Measurements from ENCODE around the gene KRTAP9-6.
"Not testable (repeated sequence)": the region's sequence is repeated elsewhere in the genome, so short reads cannot be mapped to it uniquely, and the experiment has no call there.

The KRTAP9-6 gene, protein sequence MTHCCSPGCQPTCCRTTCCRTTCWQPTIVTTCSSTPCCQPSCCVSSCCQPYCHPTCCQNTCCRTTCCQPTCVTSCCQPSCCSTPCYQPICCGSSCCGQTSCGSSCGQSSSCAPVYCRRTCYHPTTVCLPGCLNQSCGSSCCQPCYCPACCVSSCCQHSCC

DNA sequence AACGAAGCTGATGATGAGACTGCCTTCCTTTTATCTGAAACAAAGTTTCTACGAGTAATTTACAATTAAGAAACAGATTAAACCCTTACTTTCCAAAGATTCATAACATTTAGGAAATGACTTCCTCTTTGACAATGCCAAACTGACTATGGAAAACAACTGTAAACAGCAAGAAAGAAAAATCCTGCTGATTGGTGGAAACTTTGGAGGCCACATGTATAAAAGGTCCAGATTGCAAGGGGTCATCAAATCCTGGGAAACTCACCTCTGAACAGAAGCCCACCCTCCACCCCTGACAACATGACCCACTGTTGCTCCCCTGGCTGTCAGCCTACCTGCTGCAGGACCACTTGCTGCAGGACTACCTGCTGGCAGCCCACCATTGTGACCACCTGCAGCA lies at the start of gene KRTAP9-6:
KRTAP9-6 (plus strand) TSS at position 301 of the 400 bp plus-strand sequence; CDS start at position 301, 0 bp downstream.
- peak; percentile 8 for DNase-seq

DNA sequence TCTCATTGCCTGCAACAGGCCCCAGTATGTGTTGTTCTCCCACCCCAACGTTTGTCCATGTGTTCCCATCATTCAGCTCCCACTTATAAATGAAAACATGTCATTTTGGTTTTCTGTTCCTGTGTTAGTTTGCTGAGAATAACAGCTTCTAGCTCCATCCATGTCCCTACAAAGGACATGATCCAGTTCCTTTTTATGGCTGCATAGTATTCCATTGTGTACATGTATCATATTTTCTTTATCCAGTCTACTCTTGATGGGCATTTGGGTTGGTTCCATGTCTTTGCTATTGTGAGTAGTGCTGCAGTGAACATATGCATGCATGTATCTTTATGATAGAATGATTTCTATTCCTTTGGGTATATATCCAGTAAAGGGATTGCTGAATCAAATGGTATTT lies 49.5 kb upstream of the KRTAP9-6 start:
- no peak for DNase-seq

DNA sequence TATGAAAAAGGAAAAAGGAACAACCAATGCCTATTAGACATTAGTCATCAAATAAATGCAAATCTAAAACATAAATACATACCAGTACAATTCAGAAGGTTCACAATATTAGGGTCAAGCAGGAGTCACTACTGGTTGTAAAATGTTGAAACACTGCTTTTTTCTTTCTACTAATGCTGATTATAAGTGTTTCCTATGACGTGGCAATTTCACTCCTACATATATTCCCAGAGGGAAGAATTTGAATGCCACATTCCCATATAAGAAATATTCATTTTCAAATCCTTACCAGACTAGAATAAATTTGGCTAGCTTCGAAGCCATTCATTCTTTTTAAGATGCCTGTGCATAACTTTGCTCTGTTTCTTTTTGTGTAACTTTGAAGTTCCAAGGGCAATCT lies 41.4 kb upstream of the KRTAP9-6 start:
- no peak for DNase-seq

DNA sequence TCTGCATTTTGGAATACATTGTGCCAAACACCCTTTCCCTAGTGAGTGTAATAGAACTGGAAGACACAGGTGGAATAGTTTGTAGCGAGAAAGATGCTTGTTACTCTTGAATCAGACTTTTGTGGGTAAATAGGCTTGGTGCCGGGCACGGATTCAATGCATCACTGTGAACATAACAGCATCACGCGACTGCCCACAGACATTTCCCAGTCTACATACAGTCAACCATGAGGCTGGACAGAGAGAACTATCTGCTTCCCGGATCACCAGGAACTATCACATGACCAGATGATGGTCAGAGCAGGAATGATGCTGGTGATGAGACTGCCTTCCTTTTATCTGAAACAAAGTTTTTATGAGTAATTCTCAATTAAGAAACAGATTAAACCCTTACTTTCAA lies 39.1 kb upstream of the KRTAP9-6 start:
- no peak for DNase-seq

DNA sequence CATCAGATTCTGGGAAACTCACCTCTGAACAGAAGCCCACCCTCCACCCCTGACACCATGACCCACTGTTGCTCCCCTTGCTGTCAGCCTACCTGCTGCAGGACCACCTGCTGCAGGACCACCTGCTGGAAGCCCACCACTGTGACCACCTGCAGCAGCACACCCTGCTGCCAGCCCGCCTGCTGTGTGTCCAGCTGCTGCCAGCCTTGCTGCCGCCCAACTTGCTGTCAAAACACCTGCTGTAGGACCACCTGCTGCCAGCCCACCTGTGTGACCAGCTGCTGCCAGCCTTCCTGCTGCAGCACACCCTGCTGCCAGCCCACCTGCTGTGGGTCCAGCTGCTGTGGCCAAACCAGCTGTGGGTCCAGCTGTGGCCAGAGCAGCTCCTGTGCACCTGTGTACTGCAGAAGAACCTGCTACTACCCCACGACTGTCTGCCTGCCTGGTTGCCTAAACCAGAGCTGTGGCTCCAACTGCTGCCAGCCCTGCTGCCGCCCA lies 38.5 kb upstream of the KRTAP9-6 start, which contains the start of gene KRTAP9-2:
KRTAP9-2 (plus strand) TSS at position 51 of the 498 bp plus-strand sequence; CDS start at position 58, 7 bp downstream.
- not testable (repeated sequence) for DNase-seq

DNA sequence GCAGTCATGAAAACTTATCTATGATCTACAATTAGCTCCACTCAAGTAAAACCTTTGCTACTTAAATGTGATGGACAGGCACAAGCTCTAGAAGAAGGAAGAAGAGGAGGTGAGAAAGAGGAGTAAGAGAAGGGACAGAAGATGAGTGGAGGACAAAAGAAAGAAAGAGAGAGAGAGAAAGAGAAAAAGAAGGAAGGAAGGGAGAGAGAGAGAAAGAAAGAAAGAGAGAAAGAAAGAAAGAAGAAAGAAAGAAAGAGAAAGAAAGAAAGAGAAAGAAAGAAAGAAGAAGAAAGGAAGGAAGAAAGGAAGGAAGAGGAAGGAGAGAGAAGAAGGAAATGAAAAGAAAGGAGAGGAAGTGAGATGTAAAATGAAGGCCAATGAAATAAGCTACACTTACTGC lies 35.1 kb upstream of the KRTAP9-6 start:
- no peak for DNase-seq

DNA sequence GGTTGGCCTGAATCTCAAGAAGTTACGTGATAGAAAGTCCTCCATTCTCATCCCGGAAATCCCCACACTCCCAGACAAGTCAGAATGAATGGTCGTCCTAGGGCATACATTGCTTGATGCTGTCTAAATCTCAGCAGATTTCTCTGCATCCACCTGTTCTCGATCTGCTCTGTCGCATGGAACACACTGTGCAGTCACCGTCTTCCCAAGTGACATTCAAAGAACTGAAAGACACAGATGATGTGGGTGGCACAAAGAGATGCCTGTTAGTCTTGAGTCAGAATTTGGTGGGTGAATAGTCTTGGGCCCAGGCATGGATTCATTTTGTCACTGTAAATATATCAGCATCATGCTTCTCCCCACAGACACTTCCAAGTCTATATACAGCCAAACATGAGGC lies 33.4 kb upstream of the KRTAP9-6 start:
- DNase-seq: no peak

DNA sequence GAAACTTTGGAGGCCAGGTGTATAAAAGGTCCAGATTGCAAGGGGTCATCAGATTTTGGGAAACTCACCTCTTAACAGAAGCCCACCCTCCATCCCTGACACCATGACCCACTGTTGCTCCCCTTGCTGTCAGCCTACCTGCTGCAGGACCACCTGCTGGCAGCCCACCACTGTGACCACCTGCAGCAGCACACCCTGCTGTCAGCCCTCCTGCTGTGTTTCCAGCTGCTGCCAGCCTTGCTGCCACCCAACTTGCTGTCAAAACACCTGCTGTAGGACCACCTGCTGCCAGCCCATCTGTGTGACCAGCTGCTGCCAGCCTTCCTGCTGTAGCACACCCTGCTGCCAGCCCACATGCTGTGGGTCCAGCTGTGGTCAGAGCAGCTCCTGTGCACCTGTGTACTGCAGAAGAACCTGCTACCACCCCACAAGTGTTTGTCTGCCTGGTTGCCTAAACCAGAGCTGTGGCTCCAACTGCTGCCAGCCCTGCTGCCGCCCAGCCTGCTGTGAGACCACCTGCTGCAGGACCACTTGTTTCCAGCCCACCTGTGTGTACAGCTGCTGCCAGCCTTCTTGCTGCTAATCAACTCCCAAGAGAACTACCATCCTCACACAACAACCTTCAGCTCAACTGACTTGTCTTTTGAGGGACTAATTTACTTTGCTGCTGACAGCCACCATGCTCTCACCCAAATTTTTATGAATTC lies 32.6 kb upstream of the KRTAP9-6 start, which contains the start of gene KRTAP9-3:
KRTAP9-3 (plus strand) TSS at position 51 of the 707 bp plus-strand sequence; CDS start at position 104, 53 bp downstream.
- not testable (repeated sequence) for DNase-seq

DNA sequence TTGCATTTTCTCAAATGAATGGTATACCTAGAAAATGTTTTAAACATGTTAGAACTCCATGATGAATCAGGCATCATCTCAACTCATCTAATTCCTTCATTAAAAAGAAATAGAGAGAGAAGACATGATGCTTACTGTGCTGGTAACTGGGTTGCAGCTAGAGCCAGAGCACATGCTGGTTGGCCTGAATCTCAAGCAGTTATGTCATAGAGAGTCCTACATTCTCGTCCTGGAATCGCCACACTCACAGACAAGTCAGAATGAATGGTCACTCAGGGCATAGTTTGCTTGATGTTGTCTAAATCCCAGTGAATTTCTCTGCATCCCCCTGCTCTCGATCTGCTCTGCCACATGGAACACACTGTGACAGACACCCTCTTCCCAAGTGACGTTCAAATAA lies 28.1 kb upstream of the KRTAP9-6 start:
- DNase-seq: not testable (repeated sequence)

DNA sequence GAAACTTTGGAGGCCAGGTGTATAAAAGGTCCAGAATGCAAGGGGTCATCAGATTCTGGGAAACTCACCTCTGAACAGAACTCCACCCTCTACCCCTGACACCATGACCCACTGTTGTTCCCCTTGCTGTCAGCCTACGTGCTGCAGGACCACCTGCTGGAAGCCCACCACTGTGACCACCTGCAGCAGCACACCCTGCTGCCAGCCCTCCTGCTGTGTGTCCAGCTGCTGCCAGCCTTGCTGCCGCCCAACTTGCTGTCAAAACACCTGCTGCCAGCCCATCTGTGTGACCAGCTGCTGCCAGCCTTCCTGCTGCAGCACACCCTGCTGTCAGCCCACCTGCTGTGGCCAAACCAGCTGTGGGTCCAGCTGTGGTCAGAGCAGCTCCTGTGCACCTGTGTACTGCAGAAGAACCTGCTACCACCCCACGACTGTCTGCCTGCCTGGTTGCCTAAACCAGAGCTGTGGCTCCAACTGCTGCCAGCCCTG lies 27.2 kb upstream of the KRTAP9-6 start, which contains the start of gene KRTAP9-8:
KRTAP9-8 (plus strand) TSS at position 51 of the 489 bp plus-strand sequence; CDS start at position 104, 53 bp downstream.
- DNase-seq: not testable (repeated sequence)

DNA sequence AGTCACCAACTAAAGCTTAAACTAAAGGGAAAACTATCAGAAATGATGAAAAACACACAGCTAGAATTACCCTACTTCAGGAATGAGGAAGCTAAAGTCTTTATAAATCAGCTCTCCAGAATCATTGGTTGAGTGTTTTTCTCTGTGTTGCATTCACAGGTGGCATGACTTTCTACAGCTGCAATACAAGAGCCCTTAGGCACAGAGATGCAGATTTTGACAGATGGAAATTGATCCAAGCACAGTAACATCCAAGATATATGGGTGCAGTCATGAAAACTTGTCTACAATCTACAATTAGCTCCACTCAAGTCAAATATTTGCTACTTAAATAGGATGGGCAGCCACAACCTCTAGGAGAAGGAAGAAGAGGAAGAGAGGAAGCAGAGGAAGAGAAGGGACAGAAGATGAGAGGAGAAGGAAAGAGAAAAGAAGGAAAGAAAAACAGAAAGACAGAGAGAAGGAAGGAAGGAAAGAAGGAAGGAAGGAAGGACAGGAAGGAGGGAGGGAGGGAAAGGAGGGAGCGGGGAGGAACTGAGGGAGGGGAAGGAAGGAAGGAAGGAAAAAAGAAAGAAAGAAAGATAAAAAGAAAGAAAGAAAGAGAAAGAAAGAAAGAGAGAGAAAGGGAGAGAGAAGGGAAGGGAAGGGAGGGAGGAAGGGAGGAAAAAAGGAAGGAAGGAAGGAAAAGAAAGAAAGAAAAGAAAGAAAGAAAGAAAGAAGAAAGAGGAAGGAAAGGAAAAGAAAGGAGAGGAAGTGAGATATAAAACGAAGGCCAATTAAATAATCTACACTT lies 18.0 kb upstream of the KRTAP9-6 start:
- not testable (repeated sequence) for DNase-seq

DNA sequence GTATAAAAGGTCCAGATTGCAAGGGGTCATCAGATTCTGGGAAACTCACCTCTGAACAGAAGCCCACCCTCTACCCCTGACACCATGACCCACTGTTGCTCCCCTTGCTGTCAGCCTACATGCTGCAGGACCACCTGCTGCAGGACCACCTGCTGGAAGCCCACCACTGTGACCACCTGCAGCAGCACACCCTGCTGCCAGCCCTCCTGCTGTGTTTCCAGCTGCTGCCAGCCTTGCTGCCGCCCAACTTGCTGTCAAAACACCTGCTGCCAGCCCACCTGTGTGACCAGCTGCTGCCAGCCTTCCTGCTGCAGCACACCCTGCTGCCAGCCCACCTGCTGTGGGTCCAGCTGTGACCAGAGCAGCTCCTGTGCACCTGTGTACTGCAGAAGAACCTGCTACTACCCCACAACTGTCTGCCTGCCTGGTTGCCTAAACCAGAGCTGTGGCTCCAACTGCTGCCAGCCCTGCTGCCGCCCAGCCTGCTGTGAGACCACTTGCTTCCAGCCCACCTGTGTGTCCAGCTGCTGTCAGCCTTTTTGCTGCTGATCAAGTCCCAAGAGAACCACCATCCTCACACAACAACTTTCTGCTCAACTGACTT lies 15.4 kb upstream of the KRTAP9-6 start, which contains the start of gene KRTAP9-4:
KRTAP9-4 (plus strand) TSS at position 51 of the 604 bp plus-strand sequence; CDS start at position 85, 34 bp downstream.
- not testable (repeated sequence) for DNase-seq

DNA sequence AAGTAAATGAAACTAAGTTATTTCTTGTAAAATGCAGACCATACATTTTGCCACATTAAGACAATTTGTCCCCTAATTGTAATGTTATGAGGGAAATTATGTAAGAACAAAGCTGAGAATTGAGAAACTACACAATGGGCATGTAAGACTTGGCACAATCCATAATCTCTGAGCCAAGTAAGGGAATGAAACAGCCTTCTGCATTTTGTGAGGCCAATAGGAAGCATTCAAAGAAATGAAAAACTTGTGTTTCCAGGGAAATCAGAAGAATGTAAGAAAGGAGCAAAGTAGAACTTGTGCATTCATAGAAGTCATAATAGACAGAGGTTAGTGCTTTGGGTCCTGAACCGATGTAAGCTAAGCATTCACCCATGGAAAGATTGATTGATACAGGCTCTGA lies 13.9 kb upstream of the KRTAP9-6 start:
- DNase-seq: no peak

DNA sequence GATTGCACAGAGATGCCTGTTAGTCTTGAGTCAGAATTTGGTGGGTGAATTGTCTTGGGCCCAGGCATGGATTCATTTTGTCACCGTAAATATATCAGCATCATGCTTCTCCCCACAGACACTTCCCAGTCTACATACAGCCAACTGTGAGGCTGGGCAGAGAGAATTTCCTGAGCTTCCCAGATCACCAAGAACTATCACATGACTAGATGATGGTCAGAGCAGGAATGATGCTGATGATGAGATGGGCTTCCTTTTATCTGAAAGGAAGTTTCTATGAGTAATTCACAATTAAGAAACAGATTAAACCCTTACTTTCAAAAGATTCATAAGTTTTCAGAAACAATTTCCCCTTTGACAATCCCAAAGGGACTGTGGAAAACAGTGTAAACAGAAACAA lies 10.3 kb upstream of the KRTAP9-6 start:
- DNase-seq: no peak

DNA sequence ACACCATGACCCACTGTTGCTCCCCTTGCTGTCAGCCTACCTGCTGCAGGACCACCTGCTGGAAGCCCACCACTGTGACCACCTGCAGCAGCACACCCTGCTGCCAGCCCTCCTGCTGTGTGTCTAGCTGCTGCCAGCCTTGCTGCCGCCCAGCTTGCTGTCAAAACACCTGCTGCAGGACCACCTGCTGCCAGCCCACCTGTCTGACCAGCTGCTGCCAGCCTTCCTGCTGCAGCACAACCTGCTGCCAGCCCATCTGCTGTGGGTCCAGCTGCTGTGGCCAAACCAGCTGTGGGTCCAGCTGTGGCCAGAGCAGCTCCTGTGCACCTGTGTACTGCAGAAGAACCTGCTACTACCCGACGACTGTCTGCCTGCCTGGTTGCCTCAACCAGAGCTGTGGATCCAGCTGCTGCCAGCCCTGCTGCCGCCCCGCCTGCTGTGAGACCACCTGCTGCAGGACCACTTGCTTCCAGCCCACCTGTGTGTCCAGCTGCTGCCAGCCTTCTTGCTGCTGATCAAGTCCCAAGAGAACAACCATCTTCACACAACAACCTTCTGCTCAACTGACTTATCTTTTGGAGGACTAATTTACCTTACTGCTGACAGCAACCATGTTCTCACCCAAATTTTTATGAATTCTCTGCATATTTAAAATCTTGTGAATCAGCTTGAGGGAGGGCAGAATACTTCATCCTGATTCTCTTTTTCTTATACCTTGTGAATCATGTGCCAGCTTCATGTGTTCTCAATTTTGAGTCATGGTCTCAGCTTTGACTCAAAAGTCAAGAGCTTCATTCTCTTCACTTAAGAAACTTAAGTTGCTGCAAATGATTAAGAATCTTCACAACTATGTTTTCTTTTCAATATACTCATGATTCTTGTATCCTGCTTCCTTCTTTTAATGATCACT lies 9.5 kb upstream of the KRTAP9-6 start, which contains the start of gene KRTAP9-9:
KRTAP9-9 (plus strand) TSS at position 4 of the 910 bp plus-strand sequence.
- not testable (repeated sequence) for DNase-seq

DNA sequence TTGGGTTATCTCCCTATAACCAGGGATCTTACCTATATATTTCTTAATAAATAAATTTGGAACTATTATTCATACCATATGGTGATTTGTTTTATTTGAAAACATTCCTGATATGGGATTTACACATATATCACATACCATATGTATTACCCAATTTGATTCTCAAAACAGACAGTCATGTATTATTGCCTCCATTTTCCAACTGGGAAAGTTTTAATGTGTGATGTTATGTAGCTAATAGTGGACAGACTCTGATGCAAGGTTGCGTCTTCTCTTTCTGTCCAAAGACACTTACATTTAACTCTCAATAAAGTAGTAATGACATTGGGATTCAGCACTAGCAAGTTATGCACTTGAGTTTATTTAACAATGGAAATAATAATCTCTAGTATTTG lies 8.9 kb upstream of the KRTAP9-6 start:
- no peak for DNase-seq

DNA sequence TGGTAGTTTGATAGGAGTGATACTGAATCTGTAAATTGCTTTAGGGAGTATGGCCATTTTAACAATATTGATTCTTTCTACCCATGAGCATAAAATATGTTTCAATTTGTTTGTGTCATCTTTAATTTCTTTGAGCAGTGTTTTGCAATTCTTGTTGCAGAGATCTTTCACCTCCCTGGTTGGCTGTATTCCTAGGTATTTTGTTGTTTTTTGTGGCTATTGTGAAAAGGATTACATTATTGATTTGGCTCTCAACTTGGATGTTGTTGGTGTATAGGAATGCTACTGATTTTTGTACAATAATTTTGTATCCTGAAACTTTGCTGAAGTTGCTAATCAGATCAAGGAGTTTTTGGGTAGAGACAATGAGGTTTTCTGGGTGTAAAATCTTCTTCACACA lies 6.8 kb upstream of the KRTAP9-6 start:
- no peak for DNase-seq

DNA sequence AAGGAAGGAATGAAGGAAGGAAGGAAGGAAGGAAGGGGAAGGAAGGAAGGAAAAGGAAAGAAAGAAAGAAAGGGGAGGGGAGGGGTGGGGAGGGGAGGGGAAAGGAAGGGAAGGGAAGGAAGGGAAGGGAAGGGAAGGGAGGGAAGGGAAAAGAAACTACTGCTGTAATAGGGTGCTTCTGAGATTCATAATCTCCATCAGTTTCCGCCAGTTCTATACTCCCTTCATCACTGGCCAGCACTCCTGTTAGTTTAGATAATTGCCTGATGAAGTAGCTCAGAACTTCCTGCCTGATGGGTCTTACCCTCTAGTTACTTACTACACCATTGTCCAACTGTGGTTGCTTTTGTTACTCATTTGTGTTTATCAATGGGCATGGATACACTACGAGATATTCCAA lies 2.0 kb upstream of the KRTAP9-6 start:
- DNase-seq: no peak

DNA sequence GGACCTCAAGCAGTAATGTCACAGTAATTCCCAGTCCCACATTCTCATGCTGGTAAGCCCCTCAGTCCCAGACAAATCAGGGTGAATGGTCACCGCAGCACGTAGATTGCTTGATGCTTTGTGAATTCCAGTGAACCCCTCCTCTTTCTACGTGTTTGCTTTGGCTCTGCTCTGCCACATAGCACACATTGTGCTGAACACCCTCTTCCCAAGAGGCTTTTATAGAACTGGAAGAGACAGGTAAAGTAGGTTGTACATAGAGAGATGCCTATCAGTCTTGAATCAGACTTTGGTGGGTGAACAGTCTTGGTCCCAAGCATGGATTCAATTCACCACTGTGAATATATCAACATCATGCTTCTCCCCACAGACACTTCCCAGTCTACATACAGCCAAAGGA lies 579 bp upstream of the KRTAP9-6 start:
- DNase-seq: no peak

DNA sequence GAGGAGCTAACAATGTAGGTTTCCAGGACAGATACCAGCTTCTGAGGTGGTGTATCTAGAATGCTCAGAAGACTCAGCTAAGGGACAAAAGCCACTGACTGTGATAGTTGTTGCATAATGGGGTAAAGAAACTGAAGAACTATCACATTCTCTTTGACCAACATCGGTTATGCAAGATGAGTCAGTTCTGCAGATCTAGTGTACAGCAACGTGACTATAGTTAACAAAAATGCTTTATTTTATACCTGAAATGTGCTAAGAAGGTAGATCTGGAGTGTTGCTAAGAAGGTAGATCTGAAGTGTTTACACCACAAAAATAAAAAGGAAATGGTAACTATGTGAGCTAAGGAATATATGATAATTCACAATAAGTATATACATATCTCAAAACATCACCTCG lies 2.5 kb downstream of the KRTAP9-6 start:
- DNase-seq: no peak

DNA sequence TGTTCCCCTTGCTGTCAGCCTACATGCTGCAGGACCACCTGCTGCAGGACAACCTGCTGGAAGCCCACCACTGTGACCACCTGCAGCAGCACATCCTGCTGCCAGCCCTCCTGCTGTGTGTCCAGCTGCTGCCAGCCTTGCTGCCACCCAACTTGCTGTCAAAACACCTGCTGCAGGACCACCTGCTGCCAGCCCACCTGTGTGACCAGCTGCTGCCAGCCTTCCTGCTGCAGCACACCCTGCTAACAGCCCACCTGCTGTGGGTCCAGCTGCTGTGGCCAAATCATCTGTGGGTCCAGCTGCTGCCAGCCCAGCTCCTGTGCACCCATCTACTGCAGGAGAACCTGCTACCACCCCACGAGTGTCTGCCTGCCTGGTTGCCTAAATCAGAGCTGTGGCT lies 6.1 kb downstream of the KRTAP9-6 start:
- not testable (repeated sequence) for DNase-seq
